ENCODE measurements around the gene DIP2A.

GRCh38 chr21:46492851-46493250, 34.2 kb downstream of the DIP2A start:
- TF ChIP-seq CTCF (IDR thresholded peaks at IDR 0.05; ENCODE audit: poor library complexity): no peak
- no peak for TF ChIP-seq EZH2phosphoT487 (IDR thresholded peaks at IDR 0.05; ENCODE audit: low read depth, severe bottlenecking, unreplicated experiment)

Data from hepatocyte (in vitro differentiated cells).